Ishikawa (cell line): ENCODE data around the gene MAD1L1.

Experiments
- CEBPB ChIP-seq: IDR thresholded peaks from 2 replicates; pipeline ENCODE4 v1.6.1; 2012
- CREB1 ChIP-seq: IDR thresholded peaks from 2 replicates; pipeline ENCODE4 v1.6.1; 2012; ENCODE audit warnings: low read depth
- EGR1 ChIP-seq: IDR thresholded peaks from 2 replicates; pipeline ENCODE4 v1.6.1; 2012
- EP300 ChIP-seq: IDR thresholded peaks from 2 replicates; pipeline ENCODE4 v1.6.1; 2012; ENCODE audit warnings: borderline replicate concordance
- FOXM1 ChIP-seq: IDR thresholded peaks from 2 replicates; pipeline ENCODE4 v1.6.1; 2012; ENCODE audit warnings: low read depth, borderline replicate concordance
- MAX ChIP-seq: IDR thresholded peaks from 2 replicates; pipeline ENCODE4 v1.6.1; 2012
- NFIC ChIP-seq: IDR thresholded peaks from 2 replicates; pipeline ENCODE4 v1.6.1; 2012
- RAD21 ChIP-seq: IDR thresholded peaks from 2 replicates; pipeline ENCODE4 v1.6.1; 2012; ENCODE audit warnings: low read depth
- REST ChIP-seq: IDR thresholded peaks from 2 replicates; pipeline ENCODE4 v1.6.1; 2012; ENCODE audit warnings: low read depth, mild to moderate bottlenecking
- TAF1 ChIP-seq: IDR thresholded peaks from 2 replicates; pipeline ENCODE4 v1.6.1; 2012; ENCODE audit warnings: low read depth, mild to moderate bottlenecking
- TCF12 ChIP-seq: IDR thresholded peaks from 2 replicates; pipeline ENCODE4 v1.6.1; 2012; ENCODE audit warnings: low read depth
- TEAD4 ChIP-seq: IDR thresholded peaks from 2 replicates; pipeline ENCODE4 v1.6.1; 2012
- USF1 ChIP-seq: IDR thresholded peaks from 2 replicates; pipeline ENCODE4 v1.6.1; 2012
- YY1 ChIP-seq: IDR thresholded peaks from 2 replicates; pipeline ENCODE4 v1.6.1; 2012; ENCODE audit warnings: low read depth
- ZBTB7A ChIP-seq: IDR thresholded peaks from 2 replicates; pipeline ENCODE4 v1.6.1; 2012; ENCODE audit warnings: low read depth

The MAD1L1 gene

GRCh38 chr7:1787241-1787640, 445.5 kb downstream of the MAD1L1 start:
- no peak for TF ChIP-seq NFIC
- no peak for TF ChIP-seq CEBPB

GRCh38 chr7:1785839-1786238, 446.9 kb downstream of the MAD1L1 start:
- TF ChIP-seq RAD21 (no peak), TCF12 (no peak)

- TF ChIP-seq CEBPB (no peak), TCF12 (no peak), NFIC (no peak), REST (no peak), EGR1 (no peak), TAF1 (no peak), FOXM1 (no peak), USF1 (no peak)
These were observed 451.4 kb downstream of the MAD1L1 start for GRCh38 chr7:1781369-1781768.

- TF ChIP-seq YY1 (no peak), NFIC (no peak), TCF12 (no peak), USF1 (no peak), EGR1 (no peak), FOXM1 (no peak), TEAD4 (no peak), CEBPB (no peak), EP300 (no peak), ZBTB7A (no peak), MAX (no peak), CREB1 (no peak), REST (no peak), TAF1 (no peak)
These were observed 453.3 kb downstream of the MAD1L1 start for GRCh38 chr7:1779445-1779844.

- TF ChIP-seq USF1 (no peak), CREB1 (no peak), REST (no peak), YY1 (no peak), NFIC (no peak), TEAD4 (no peak), EGR1 (no peak), MAX (no peak), CEBPB (no peak), TCF12 (no peak), TAF1 (no peak), ZBTB7A (no peak), EP300 (no peak), FOXM1 (no peak), RAD21 (no peak)
These were observed 455.6 kb downstream of the MAD1L1 start for GRCh38 chr7:1777122-1777521.
